DMS53 (cell line): Measurements from ENCODE around the gene GDAP1L1.
"Not testable (repeated sequence)": the region's sequence is repeated elsewhere in the genome, so short reads cannot be mapped to it uniquely, and the experiment has no call there.

Source experiments
- DNase-seq: peaks from one replicate; lab custom pipeline; 2025; lab: John Stamatoyannopoulos, UW

GDAP1L1 gene

GRCh38 chr20:44254073-44254472 is 7.0 kb downstream of the GDAP1L1 start:
- DNase-seq: no peak

DNA sequence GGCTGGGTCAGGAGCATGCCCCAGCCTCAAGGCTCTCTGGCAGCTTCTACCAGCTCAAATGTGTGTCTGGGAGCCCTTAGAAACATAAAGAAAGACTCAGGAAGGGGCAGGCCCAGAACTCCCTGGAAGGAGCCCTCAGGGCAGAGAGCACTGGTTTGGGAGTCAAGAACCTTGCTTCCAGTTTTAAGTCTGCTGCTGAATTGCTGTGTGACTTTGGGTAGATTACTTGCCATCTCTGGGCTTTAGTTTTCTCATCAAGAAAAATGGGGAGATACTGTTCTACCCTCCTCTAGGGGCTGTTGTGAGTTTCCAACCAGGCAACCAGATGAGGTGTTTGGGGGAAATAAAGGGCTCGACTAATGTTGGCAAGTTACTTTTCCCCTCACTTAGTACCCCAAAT is 8.8 kb downstream of the GDAP1L1 start:
- DNase-seq: no peak

DNA sequence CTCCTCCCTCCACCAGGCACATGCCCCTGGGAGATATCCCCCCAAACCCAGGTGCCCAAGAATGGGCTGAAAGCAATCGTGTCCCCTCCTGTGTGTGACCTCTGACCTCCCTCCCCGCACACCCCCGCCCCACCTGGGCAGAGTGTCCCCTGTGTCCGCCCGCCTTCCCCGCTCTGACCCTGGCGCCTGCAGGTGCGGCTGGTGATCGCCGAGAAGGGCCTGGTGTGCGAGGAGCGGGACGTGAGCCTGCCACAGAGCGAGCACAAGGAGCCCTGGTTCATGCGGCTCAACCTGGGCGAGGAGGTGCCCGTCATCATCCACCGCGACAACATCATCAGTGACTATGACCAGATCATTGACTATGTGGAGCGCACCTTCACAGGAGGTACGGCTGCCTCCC is 9.9 kb downstream of the GDAP1L1 start:
- no peak for DNase-seq

DNA sequence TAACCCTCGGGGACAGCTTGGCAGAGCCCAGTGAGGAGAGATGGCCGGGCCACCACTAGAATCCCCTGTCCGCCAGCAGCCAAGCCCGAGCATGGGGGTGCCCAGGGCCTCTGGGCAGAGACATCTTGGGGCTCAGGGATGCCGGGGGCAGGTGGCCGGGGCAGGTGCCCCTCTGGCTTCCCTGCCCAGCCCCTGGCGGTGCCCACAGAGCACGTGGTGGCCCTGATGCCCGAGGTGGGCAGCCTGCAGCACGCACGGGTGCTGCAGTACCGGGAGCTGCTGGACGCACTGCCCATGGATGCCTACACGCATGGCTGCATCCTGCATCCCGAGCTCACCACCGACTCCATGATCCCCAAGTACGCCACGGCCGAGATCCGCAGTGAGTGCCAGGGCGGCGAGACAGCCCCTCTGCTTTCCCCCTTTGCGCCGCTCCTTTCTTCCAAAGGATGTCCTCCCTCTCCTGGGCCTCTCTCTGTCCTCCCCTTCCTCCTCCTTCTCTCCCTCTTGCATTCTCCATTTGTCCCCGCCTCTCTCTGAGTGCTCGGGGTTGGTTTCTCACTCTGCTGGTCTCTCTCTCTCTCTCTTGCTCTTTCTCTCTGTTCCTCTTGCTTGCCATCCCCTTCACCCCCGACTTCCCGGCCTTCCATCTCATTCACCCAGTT is 11.2 kb downstream of the GDAP1L1 start:
- DNase-seq: no peak

DNA sequence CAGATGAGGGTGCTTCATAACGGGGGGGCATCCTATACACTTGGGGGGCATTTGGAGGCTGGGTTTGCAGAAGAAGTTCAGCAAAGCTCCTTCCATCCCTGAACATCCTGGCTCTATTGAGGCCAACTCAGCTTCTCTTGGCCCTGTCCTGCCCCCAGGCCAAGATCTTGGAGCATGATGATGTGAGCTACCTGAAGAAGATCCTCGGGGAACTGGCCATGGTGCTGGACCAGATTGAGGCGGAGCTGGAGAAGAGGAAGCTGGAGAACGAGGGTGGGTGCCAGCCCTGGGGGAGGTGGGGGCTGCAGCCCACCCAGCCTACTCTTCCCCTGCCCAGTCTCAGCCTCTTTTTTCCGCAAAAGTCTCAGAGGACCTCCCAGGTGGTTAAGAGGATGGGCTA is 17.2 kb downstream of the GDAP1L1 start:
- DNase-seq: no peak

GRCh38 chr20:44268802-44269201 is 21.7 kb downstream of the GDAP1L1 start:
- no peak for DNase-seq

DNA sequence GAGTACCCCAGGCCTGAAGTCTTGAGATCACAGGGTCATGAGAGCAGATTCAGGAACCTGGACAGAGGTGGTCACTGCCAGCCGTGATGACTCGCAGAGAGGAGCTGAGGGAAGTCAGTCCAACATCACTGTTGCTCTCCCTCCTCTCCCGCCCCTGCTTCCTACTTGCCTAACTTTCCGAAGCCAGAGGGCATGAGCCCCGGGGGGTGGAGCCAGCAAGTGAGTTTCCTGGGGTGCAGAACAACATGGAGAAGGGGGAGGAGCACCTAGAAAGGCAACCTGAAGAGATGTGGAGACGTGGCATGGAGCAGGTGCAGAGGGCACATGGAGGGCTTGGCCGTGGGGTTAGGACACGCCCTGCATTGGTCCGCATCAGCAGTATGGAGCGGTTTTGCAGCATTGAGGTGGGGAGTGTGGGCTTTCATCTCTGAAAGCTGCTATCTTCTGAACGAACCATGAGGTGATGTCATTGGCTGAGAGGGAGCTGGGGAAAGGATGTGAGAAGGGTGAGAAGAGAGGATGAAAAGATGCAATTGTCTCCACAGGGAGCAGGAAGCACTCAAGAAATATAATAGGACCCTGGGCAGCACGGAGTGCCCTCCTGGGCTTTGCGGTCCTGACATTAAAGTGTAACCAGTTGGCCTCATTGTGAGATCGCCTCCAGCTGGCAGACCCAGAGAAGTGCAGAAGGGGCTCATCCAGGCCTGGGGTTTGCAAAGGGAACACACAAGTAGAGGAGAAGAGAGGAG is 25.0 kb downstream of the GDAP1L1 start:
- DNase-seq: no peak

- DNase-seq: no peak
Measured at GRCh38 chr20:44273231-44274215, 26.4 kb downstream of the GDAP1L1 start.

DNA sequence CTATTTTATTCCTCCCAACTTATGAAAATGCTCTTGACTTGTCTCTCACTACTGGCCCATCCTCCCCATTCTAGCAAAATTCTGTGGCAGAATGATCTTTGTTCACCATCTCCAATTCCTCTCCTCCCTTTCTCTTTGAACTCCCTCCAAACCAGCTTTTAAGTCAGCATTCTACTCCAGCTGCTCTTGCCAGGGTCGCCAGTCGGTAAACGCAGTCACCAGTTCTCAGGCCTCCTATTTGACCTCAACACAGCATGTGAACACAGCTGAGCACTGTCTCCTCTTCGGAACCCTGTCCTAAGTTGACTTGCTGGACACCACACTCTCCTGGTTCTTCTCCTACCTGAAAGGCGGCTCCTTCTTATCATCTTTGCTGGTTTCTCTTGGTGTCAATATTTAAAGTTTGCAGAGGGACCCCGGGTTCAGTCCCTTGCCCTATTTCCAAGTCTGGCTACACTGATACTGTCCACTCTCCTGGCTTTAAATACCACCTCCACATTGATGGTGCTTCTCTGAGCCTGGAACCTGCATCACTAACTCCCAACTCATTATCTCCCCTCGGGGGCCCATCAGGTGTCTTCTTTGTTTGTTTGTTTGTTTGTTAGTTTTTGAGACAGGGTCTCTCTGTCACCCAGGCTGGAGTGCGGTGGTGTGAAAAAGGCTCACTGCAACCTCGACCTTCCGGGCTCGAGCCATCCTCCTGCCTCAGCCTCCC is 27.4 kb downstream of the GDAP1L1 start:
- no peak for DNase-seq

- no peak for DNase-seq
Measured at GRCh38 chr20:44279228-44279627, 32.1 kb downstream of the GDAP1L1 start.

DNA sequence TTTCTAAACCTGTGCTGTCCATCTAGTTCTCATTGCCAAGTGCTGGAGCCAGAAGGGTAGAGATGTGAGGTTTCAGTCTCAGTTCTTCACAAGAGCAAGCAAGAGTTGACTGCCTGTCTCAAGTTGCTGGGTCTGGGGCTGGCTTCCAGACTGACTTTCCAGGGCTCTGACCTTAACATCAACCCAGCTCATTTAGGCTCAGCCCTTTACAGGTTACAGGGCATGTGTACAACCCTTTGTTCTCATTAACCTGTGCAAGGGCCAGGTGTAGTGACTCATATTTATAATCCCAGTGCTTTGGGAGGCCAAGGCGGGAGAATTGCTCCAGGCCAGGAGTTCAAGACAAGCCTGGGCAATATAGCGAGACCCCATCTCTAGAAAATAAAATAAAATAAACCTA is 33.3 kb downstream of the GDAP1L1 start:
- DNase-seq: no peak

DNA sequence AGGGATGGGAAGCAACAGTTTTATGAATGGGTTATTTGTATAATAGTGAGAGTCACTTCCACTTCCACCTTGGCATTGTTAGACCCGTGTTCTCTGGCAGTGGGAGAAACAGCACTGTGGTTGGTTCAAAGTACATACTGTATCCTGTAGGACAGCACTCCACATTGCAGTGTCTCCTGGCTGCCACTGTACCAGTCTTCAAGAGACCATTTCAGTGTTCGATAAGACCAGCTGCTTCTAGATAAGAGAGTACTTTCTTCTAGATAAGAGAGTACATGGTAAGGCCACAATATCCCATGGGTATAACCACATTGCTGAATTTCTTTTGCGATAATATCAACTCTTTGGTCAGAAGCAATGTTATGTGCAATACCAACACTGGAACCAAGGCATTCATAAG is 35.1 kb downstream of the GDAP1L1 start:
- DNase-seq: no peak

GRCh38 chr20:44284032-44284431 is 36.9 kb downstream of the GDAP1L1 start:
- DNase-seq: no peak

DNA sequence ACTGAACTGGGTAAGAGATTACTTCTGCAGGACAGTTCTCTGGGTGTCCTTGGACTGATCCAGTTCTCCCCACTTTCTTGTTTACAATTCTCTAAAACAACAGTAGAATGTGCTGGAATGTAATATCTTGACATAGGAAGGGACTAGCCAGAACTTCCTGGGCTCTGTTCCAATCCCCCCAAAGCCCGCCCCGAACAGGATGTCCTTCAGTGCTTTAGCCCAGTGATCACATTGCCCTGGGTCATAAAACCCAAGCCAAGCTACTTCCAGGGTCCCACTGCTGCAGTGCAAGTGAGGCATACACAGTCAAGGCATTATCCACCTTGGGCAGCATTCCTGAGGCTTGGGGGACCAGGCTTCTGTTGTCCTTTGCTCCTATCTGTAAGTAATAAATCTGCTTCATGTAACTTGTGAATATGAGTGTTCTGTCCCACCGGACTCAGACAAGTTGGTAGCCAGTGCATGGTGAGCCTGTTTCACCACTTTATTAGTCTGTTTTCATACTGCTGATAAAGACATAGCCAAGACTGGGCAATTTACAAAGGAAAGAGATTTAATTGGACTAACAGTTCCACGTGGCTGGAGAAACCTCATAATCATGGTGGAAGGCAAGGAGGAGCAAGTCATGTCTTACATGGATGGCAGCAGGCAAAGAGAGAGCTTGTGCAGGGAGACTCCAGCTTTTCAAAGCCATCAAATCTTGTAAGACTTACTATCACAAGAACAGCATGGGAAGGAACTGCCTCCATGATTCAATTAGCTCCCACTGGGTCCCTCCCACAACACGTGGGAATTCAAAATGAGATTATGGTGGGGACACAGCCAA is 40.4 kb downstream of the GDAP1L1 start:
- no peak for DNase-seq

DNA sequence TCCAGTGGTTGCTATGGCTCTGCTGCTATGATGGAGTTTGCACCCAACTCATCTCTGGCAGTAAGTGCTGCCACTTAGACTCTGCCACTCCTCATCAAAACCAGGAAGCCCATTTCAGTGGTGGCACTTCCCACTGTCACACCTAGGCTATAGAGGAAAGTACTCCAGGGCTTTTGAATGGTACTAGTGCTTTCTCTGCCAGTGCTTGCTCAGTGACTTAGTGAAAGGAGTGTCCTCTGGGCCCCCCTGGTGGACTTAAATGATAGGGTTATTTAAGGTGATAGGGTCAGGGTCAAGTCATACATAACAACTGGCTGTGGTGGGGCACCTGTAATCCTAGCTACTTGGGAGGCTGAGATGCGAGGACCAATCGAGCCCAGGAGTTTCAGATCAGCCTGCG is 41.1 kb downstream of the GDAP1L1 start:
- DNase-seq: peak; percentile 34

DNA sequence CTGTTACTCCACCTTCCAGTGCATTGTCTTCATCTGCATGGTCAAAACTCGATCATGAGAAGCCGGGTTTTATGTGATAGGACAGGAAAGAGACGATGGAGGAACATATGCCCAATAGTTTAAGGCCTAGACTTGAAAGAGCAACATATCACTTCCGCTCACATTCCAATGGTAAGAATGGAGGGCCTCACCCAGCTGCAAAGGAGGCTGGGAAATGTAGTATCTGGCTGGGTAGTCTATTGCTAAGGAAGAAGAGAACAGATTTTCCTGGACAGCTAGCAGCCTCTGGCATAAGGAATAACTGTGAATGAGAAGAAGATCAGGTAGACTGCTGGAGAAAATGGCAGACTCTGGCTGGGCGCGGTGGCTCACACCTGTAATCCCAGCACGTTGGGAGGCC is 44.6 kb downstream of the GDAP1L1 start:
- no peak for DNase-seq

- DNase-seq: no peak
Measured at GRCh38 chr20:44296011-44296410, 48.9 kb downstream of the GDAP1L1 start.

DNA sequence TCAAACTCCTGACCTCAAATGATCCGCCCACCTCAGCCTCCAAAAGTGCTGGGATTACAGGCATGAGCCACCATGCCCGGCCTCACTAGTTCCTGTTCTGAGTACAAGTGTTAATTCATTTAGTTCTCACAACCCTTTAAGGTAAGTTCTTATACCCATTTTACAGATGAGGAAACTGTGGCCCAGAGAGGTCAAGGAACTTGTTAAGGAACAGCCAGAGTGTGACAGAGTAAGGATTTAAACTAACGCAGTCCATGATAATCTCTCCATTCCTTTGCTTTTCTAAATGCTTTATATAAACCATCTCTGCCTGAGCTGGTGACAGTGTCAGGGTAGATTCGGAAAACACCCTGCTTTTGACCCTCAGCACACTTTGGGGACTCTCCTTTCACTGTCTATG is 50.6 kb downstream of the GDAP1L1 start:
- no peak for DNase-seq

- DNase-seq: not testable (repeated sequence)
Measured at GRCh38 chr20:44299011-44299535, 52.0 kb downstream of the GDAP1L1 start.

GRCh38 chr20:44301285-44301684 is 54.2 kb downstream of the GDAP1L1 start:
- no peak for DNase-seq
